ENCODE measurements around the gene ISLR2.

The ISLR2 gene

GRCh38 chr15:74180881-74181602 lies 50.7 kb downstream of the ISLR2 start:
- TF ChIP-seq CTCF (IDR thresholded peaks at IDR 0.05; ENCODE audit: insufficient read depth, low read length, missing control alignments) = no peak
- H3K4me3 ChIP-seq (ENCODE audit: low read depth, low read length) = no peak overlapping the region
- CTCF ChIA-PET = interaction anchor here (0.6 to 1.6 kb wide), 3 partner anchors 13 to 127 kb away, joined by 3 to 5 read pairs (median 5); no protein-coding TSS in a partner anchor
- no peak for DNase-seq (ENCODE audit: low read depth, low spot score)
- POLR2A ChIA-PET = interaction anchor here (3.3 kb wide), 1 partner anchor 15 kb away, joined by 20 read pairs; no protein-coding TSS in a partner anchor

GRCh38 chr15:74182131-74182530 lies 51.7 kb downstream of the ISLR2 start:
- H3K4me3 ChIP-seq (ENCODE audit: low read depth, low read length) = no peak overlapping the region
- CTCF ChIA-PET = no interaction called here
- TF ChIP-seq CTCF (IDR thresholded peaks at IDR 0.05; ENCODE audit: insufficient read depth, low read length, missing control alignments) = no peak
- POLR2A ChIA-PET = no interaction called here
- no peak for DNase-seq (ENCODE audit: low read depth, low spot score)

GRCh38 chr15:74184582-74185091 lies 54.3 kb downstream of the ISLR2 start:
- H3K4me3 ChIP-seq (ENCODE audit: low read depth, low read length) = no peak overlapping the region
- ChIA-PET CTCF (no interaction called here), POLR2A (no interaction called here)
- DNase-seq (ENCODE audit: low read depth, low spot score) = no peak
- TF ChIP-seq CTCF (IDR thresholded peaks at IDR 0.05; ENCODE audit: insufficient read depth, low read length, missing control alignments) = no peak

- H3K4me3 ChIP-seq (ENCODE audit: low read depth, low read length) = no peak overlapping the region
- ChIA-PET CTCF (interaction anchor here (0.8 to 1.5 kb wide), 3 partner anchors 9 to 135 kb away, joined by 3 read pairs; no protein-coding TSS in a partner anchor), POLR2A (no interaction called here)
- no peak for TF ChIP-seq CTCF (IDR thresholded peaks at IDR 0.05; ENCODE audit: insufficient read depth, low read length, missing control alignments)
- DNase-seq (ENCODE audit: low read depth, low spot score) = no peak
These were observed 55.4 kb downstream of the ISLR2 start for GRCh38 chr15:74185710-74186348.

All from AG04449 (cell line).